ENCODE data around the gene TEX14.

TEX14 gene

DNA sequence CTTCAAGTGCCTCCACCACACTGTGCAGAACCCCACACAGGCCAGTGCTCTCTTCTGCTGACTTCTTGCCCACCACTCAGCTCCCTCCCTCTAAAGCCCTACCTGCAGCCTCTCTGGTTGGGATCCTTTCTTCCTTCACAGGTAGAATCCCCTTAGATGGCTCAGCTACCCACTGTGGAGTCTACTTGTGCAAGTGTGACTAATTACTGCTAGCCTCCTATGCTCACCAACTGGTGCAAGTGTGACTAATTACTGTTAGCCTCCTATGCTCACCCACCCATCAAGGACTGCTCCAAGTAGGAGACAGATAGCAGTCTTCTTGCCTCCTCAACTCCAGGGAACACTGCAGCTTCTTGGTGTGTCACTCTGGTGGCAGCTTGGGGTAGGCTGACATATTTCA is 43.6 kb downstream of the TEX14 start:
- no peak overlapping the region for H3K4me3 ChIP-seq (ENCODE audit: low read depth, low read length)
- no peak for DNase-seq (ENCODE audit: low read depth)
- TF ChIP-seq, protein P1, sequence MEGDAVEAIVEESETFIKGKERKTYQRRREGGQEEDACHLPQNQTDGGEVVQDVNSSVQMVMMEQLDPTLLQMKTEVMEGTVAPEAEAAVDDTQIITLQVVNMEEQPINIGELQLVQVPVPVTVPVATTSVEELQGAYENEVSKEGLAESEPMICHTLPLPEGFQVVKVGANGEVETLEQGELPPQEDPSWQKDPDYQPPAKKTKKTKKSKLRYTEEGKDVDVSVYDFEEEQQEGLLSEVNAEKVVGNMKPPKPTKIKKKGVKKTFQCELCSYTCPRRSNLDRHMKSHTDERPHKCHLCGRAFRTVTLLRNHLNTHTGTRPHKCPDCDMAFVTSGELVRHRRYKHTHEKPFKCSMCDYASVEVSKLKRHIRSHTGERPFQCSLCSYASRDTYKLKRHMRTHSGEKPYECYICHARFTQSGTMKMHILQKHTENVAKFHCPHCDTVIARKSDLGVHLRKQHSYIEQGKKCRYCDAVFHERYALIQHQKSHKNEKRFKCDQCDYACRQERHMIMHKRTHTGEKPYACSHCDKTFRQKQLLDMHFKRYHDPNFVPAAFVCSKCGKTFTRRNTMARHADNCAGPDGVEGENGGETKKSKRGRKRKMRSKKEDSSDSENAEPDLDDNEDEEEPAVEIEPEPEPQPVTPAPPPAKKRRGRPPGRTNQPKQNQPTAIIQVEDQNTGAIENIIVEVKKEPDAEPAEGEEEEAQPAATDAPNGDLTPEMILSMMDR (conservative IDR thresholded peaks at IDR 0.05; ENCODE audit: low read depth, low read length) = no peak

DNA sequence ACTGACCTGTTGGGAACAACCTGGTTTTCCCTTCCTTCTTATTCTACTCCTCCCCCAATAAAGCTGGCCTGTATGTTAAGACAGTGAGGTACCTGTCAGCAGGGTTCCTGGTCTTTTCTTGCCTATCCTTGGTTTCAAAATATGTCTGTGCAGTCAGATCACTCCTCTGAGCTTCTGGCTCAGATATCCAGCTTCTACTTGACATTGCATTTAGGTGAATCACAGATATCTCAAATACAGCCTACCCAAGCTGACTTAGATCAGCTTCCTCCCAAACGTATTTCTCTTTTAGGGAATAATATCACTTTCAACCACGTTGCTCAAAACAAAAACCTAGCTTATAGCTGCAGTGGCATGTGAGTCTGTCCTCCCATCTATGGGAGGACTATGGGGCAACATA is 48.7 kb downstream of the TEX14 start:
- DNase-seq (ENCODE audit: low read depth) = peak; percentile 88
- H3K4me3 ChIP-seq (ENCODE audit: low read depth, low read length) = no peak overlapping the region
- TF ChIP-seq, protein P1 (conservative IDR thresholded peaks at IDR 0.05; ENCODE audit: low read depth, low read length) = no peak

DNA sequence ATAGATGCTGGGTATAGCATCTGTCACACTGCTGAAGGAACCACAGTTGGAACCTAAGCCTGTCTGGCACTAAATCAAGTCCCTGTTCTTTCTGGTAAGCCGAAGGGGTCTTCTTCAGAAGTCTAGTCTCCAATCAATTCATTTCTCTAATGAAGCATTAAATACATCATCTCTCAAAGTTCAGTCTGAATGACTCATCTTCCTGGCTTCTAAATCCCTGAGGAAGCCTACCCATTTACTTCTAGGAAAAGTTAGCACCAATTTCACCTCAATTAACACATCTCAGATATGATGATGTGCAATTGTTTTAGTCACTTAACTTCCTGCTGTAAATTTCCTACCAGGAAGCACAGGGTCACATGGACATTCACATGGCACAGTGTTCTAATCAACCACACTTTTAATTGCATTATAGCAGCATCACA is 49.9 kb downstream of the TEX14 start:
- TF ChIP-seq, protein P1 (conservative IDR thresholded peaks at IDR 0.05; ENCODE audit: low read depth, low read length) = no peak

DNA sequence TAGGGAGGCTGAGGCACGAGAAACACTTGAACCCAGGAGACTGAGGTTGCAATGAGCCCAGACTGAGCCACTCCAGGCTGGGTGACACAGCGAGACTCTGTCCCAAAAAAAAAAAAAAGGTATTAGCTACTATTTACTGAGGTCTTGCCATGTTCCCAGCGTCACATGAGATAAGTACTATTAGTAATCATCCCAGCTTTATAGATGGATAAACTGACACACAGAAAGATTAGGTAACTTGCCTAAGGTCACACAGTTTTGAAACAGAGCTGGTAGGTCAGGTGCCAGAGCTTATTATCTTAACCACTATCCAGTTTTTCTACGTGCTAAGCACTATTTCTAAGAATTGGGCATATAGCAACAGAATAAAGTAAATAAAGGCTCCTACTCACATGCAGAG is 51.6 kb downstream of the TEX14 start:
- TF ChIP-seq, protein P1 (conservative IDR thresholded peaks at IDR 0.05; ENCODE audit: low read depth, low read length) = no peak
- DNase-seq (ENCODE audit: low read depth) = no peak

More for the DNA sequence above, 49.9 kb downstream of the TEX14 start:
- DNase-seq (ENCODE audit: low read depth) = no peak
- H3K4me3 ChIP-seq (ENCODE audit: low read depth, low read length) = no peak overlapping the region

DNA sequence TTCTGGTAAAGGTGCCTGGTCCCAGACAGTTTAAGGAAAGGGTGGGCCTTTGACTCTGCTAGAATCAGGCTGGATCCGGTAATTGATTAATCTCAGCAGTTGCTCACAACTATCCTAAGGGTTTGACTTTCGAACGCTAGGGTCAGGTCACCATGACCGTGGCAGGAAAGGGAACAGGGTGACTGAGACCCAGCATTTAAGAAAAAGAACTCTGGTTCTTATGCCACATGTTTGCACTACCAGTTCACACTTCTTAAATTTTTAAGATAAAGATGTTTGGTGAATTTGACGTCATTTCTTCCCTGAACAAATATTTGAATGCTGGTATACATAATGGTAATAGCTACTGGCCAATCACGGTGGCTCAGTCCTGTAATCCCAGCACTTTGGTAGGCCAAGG is 52.2 kb downstream of the TEX14 start:
- TF ChIP-seq, protein P1 (conservative IDR thresholded peaks at IDR 0.05; ENCODE audit: low read depth, low read length) = no peak
- H3K4me3 ChIP-seq (ENCODE audit: low read depth, low read length) = no peak overlapping the region
- DNase-seq (ENCODE audit: low read depth) = no peak

More for the DNA sequence above, 51.6 kb downstream of the TEX14 start:
- H3K4me3 ChIP-seq (ENCODE audit: low read depth, low read length) = no peak overlapping the region

DNA sequence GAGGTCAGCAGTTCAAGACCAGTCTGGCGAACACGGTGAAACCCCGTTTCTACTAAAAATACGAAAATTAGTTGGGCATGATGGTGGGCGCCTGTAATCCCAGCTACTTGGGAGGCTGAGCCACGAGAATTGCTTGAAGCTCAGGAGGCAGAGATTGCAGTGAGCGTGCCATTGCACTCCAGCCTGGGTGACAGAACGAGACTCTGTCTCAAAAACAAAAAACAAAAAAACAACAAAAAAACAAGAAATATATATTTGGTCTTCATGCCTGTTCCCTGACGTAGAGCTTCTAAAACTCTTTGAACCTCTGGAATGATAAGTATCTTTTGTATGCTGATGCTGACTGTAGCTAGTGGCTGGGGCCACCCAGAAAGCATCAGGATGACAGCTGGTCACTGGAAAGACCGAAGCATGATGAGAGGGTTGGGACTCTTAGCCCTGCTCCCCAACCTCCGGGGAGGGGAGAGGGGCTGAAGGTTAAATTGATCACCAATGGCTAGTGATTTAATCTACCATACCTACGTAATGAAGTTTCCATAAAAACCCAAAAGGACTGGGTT is 54.8 kb downstream of the TEX14 start:
- TF ChIP-seq, protein P1 (conservative IDR thresholded peaks at IDR 0.05; ENCODE audit: low read depth, low read length) = no peak
- DNase-seq (ENCODE audit: low read depth) = no peak
- no peak overlapping the region for H3K4me3 ChIP-seq (ENCODE audit: low read depth, low read length)

All from choroid plexus epithelial cell (primary cell).